ENCODE results near the gene ELFN1.

Gene ELFN1

DNA sequence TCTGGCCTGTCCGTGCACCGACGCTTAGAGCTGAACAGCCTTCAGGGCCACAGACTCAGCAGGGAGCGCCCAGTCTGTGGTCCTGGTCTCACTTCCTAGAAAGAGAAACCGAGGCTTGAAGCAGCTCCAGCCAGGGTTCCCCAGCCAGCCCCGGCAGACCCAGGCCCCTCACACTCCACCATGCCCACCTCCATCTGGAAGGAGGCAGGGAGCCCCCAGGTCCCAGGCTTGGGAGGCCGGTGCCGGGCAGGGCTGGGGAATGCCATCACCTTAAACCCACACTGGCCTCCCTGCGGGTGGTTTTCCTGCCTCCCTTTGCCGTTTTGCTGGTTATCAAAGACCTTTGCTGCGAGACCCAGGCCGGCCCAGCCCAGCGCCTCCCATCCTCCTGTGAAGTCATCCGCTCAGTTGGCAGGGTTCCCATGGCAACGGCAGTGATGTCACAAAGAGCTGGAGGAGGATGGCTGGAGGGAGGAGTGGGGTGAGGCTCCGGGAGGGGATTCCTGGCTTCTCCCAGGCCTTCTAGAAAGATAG lies 24.0 kb downstream of the ELFN1 start:
- no peak for DNase-seq (ENCODE audit: low read depth in 2 of 3, low spot score in 1 of 3)

DNA sequence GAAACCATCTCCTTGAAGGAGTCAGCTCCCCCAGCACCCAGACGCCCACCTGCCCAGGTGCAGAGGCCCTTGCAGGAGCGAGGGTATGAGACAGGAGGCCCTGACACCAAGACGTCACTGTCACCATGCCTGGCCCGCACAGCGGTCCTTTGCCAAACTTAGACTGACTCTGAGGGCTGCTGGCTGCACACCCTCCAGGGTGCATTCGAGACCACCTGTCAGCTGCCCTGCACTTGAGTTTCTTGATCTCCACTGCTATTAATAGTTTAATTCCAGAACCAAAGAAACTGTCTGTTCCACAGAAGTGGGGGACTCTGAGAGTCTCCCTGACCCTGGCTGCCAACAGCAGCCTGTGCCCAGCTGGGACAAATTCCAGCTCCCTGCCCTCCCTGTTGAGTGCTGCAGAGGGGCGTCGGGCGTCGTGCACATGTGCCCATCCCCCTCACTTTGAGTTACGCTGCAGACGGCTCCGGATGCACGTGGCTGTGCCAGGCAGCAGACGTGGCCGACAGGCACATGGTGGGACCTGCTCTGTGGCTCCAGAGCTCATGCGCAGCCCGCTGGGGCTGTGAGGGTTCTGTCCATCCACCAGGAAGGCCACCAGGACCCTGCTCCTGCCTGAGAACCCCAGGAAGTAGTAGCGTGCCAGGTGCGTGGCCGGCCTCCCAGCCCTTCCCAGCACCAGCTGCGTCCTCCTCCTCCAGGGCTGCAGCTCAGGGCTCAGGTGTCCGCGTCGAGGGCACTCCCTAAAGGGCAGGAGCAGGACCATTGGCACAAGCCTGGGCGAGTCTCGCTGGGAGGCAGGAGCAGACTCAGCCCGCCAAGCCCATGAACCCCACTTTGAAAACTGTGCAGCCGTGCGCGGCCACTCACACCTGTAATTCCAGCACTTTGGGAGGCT lies 24.8 kb downstream of the ELFN1 start:
- DNase-seq (ENCODE audit: low read depth in 2 of 3, low spot score in 1 of 3) = no peak

DNA sequence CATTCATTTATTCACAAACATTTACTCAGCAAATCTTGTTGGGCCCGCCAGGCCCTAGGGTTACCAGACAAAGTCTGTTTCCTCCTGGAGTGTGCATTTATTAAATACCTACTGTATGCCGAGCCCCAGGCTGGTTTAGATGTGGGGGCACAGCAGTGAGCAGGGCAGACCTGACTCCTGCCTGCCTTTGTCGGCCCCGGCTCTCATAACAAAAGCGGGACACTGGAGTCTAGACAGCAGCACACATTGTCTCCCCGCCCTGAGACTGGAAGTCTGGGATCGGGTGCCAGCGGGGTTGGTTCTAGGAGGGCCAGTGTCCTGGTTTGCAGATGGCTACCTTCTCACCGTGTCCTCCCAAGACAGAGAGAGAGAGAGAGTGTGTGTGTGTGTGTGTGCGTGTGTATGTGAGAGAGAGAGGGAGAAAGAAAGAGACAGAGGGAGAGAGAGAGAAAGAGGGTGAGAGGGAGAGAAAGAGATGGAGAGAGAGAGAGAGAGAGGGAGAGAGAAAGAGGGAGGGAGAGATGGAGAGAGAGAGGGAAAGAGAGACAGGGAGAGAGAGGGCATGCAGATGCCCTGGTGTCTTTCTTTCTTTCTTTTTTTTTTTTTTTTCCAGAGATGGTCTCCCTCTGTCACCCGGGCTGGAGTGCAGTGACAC lies 25.9 kb downstream of the ELFN1 start:
- no peak for DNase-seq (ENCODE audit: low read depth in 2 of 3, low spot score in 1 of 3)

DNA sequence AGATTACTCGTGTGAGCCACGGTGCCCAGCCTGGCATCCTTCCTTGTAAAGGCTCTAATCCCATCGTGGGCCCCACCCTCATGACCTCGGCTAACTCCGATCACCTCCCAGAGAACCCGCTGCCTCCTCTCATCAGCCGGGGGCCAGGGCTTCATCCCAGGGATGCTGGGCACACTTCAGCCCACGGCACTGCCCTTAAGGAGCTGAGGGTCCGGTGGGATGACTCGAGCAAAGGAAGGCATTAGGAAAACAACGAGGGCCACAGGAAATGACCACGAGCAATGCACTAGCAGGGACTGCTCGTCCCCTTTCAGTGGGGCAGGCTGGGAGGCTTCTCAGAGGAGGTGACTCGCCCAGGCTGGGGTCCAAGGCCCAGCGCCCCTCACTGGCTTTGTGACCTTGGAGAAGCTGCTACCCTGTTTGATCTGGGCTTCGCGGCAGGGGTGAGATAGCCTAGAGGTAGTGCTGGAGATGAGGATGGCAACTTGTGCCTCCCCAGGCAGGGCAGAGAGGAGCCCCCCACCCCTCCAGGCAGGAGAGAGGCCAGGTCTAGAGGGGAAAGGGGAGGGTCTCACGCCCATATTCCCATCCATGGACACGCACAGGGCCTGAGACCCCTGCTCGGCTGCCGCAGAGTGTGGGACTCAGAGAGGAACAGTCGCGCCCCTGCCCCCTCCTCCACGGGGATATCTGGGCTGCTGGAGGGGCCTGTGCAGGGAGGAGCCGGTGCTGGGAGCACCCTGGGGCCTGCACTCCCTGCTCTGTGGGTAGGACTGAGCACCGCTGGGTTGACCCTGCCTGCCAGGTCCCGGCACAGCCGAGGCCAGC lies 26.8 kb downstream of the ELFN1 start:
- no peak for DNase-seq (ENCODE audit: low read depth in 2 of 3, low spot score in 1 of 3)

DNA sequence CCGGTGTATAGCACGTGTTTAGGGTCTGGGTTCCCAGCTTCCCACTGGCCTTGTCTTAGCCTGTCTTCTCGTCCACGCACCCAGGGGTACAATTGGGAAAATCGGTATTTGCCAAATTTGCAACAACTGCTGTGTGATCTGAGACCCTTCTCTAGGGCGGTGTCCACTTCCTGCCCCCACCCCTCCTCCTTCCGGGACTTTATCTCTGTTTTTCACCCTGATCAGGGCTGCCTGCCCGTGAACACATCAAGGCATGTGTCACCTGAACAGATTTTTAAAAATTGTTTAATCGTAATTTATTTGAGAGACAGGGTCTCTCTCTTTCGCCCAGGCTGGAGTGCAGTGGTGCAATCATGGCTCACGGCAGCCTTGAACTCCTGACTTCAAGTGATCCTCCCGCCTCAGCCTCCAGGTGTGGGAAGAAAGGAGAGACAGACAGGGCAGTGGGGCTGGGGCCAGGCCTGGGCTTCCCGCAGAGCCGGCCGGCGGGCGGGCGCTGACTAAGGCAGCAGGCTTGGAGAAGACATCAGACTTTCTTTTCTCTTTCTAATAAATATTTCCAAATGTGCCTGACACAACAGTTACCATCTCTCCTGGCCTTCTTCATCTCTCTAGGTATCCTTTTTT lies 27.5 kb downstream of the ELFN1 start:
- no peak for DNase-seq (ENCODE audit: low read depth in 2 of 3, low spot score in 1 of 3)

DNA sequence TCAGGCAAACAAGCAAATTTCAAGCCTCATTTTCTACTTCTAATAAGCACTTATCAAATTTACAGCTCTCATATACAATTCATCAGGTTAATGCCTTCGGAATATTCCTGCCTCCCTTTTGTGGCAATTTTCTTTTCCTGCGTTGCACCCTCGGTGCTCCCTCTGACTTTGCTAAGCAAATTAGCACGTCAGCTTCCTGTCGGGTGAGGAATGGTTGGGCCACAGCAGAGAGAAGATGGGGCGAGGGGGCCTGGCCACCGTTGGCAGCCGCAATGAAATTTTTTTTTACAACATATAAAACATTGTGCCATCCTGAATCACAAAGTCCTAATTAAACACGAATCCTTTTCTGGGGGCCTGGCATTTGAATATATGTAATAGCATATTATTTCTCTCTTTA lies 28.1 kb downstream of the ELFN1 start:
- DNase-seq (ENCODE audit: low read depth in 2 of 3, low spot score in 1 of 3) = no peak

DNA sequence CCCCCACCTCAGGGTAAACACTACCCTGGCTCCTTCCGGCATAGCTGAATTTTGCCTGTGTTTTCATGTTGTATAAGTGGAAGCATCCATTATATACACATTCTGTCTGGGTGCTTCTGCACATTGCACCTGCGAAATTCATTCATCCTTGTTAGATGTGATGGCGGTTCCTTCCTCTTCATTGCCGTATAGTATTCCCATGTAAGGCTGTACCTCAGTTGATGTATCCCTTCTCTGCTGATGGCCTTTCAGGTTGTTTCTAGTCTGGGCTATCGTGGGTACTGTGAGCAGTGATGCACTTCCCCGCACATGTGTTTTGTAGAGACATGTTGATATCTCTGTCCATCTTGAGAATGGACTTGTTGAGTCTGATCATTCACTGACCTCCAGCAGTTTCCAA lies 28.9 kb downstream of the ELFN1 start:
- DNase-seq (ENCODE audit: low read depth in 2 of 3, low spot score in 1 of 3) = no peak

DNA sequence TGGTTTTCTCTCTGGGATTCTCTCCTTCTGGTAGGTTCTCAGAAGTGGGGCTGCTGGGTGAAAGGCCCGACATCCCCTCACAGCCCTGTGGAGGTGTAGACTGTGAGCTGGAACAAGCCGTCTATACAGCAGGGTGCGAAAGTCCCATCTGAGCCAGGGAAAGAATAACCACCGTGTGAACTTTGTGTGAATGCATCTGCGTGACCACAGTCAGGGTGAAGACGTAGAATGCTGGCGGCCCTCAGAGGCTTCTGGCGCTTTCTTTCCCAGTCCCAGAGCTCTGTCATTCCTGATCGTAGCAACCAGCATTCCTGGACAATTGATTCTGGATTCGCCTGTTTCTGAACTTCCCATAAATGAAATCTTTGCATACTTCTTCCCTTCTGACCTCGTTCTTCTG lies 30.0 kb downstream of the ELFN1 start:
- no peak for DNase-seq (ENCODE audit: low read depth in 2 of 3, low spot score in 1 of 3)

DNA sequence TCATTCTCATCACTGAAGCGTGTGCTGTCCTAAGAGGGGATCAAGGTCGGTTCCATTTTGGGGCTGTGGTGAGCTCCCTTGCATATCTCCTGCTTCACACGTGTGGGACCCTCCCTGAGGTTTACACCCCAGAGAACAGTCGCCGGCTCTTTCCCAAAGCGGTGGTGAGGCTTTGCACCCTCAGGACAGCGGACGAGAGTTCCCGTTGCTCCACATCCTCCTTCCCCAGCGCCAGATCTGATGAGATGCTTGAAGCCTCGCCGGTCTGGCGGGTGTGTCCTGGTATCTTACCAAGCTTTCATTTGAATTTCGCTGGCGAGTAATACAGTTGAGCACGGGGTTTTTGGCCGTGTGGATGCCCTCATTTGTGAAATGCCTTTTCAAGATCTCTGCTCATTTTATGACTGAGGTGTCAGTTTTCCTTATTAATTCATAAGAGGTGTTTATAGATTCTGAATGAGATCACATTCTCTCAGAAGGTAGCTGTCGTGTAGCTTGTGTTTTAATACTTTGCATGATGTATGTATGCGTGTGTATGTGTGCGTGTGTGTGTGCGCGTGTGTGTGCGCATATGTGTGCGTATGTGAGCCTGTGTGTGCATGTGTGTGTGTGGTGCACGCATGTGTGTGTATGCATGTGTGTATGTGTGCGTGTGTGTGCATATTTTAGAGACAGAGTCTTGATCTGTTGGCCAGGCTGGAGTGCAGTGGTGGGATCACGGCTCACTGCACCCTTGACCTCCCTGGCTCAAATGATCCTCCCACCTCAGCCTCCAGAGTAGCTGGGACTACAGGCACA lies 30.7 kb downstream of the ELFN1 start:
- DNase-seq (ENCODE audit: low read depth in 2 of 3, low spot score in 1 of 3) = no peak

DNA sequence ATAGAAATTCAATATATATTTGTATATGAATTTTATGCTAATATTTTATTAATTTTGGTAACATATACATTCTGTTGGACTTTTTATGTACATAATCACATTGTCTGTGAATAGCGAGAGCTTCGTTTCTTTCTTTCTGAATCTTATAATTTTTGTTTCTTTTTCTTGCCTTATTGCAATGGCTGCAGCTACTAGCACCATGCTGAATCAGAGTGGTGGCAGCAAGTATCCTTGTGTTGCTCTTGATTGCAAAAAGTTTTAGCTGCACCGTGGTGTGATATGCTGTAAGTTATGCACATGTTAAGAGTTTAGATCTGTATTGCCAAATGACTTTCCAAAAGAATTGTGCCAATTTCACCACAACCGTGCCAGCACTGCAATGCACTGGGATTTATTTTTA lies 32.6 kb downstream of the ELFN1 start:
- no peak for DNase-seq (ENCODE audit: low read depth in 2 of 3, low spot score in 1 of 3)

DNA sequence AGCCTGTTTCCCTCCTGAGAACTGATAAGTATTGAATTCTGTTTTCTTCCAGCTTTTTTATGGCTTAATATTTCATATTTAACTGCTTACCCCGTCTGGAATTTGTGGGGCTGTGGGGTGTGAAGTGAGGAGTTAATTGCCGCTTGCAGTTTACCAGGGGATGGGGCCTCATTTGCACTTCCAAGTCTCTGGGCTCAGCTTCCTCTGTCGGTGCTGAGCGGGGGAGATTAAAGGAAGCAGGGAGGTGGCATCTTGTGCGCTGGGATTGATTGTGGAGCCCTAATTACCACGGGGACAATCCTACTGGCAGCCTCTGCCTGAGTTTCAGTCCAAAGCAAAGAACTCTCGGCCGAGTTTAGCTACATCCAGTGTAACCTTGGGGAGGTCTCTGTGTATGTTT lies 33.4 kb downstream of the ELFN1 start:
- DNase-seq (ENCODE audit: low read depth in 2 of 3, low spot score in 1 of 3) = no peak

DNA sequence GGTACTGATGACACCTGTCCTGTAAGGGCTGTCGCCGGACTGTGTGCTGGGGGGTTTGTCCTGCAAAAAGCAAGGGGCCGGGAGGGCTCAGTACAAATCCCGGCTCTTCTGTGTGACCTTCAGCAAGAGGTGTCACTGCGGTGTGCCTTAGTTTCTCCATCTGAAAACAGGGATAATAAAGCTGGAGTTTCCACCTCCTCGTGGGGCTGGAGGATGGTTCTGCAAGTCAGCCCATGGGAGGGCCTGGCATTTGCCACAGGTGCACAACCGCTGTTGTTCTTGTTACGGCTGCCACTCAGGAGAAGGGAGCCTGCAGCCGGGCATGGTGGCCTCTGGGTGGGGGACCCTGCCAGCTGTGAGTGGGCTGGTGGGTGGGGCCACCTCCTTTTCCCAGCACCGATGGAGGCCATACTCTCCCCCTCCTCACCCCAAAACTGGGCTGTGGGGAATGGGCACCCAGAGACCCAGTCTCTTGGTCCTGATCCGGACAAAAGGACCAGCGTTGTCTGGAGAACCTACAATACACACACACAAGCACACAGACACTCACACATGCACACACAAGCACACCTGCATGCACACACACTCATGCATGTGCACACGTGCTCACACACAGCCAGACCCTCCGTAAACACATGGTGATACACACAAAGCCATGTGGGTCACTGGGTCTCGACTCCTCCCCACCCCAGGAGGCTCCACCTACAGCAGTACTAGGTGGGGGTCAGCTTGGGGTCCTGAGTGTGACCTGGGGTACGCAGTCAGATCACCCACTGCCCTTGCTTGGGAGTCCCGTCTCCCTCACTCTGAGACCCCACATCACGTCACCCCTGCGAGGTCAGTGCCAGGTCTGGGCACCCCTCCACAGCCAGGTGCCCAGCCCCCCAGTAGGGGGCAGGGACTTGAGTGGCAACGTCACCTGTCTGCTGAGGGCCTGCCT lies 34.1 kb downstream of the ELFN1 start:
- DNase-seq (ENCODE audit: low read depth in 2 of 3, low spot score in 1 of 3) = no peak

DNA sequence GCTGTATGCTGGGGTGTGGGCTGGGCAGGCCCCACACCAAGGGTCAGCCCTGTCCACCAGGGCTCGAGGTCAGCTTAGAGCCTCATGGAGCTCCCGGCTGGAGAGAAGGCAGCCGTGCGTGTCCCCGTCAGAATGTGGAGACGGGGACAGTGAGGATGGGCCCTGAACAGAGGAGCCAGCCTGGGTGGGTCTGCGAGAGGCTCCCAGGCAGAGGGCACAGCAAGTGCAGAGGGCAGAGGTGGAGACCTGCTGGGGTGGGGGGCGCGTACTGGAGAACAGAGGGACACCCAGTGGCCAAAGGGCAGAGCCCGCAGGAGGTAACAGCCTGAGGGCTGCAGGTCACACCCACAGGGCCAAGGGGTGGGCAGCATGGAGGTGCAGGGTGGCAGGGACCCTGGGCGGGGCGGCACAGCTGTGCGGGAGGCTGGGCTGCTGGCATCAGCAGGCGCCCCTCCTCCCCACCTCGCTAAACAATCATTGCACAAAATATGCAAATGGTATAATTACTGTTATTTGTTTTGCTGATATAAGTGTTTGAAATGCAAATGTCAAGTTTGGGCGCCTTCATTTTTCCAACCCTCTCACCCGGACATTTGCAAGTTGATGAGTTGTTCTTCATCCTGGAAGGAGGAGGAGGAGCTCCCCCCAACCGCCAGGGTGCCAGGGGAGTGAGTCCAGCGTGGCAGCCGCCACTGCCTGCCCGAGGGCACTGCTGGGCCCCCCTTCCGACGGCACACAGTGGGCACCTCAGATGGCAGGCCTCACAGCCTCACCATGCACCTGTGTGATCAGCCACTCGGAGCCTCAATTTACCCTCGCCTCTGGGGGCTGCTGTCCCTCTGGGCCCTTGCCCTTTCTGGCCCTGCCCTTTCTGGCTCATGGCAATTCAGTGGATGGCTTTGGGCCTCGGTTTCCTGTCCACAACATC lies 35.0 kb downstream of the ELFN1 start:
- no peak for DNase-seq (ENCODE audit: low read depth in 2 of 3, low spot score in 1 of 3)

DNA sequence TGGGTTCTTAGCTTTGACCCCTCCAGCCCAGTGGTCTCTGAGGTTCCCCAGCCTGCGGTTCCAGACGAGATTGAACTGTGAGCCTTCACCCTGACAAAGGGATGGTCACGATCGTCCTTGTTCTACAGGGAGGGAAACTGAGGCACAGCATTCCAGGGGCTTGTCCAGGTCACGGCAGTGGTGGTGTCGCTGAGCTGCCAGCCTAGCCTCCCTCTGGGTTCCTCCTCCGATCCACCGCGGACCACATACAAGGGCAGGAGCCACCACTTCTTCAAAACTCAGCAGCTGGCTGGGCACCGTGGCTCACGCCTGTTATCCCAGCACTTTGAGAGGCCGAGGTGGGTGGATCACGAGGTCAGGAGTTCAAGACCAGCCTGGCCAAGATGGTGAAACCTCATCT lies 35.8 kb downstream of the ELFN1 start:
- DNase-seq (ENCODE audit: low read depth in 2 of 3, low spot score in 1 of 3) = no peak

DNA sequence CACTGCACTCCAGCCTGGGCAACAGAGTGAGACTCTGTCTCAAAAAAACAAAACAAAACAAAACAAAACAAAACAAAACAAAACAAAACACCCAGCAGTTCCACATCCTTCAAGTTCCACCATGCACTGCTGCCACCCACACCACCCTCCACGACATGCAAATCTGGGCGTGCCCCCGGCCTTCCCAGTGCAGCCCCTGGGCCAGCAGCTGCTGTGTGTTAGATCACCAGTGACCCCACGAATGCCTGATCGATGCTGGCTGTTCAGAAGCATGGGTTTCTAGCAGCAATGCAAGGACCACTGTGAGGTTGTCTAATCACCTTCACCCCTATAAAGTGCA lies 36.3 kb downstream of the ELFN1 start:
- DNase-seq (ENCODE audit: low read depth in 2 of 3, low spot score in 1 of 3) = no peak

DNA sequence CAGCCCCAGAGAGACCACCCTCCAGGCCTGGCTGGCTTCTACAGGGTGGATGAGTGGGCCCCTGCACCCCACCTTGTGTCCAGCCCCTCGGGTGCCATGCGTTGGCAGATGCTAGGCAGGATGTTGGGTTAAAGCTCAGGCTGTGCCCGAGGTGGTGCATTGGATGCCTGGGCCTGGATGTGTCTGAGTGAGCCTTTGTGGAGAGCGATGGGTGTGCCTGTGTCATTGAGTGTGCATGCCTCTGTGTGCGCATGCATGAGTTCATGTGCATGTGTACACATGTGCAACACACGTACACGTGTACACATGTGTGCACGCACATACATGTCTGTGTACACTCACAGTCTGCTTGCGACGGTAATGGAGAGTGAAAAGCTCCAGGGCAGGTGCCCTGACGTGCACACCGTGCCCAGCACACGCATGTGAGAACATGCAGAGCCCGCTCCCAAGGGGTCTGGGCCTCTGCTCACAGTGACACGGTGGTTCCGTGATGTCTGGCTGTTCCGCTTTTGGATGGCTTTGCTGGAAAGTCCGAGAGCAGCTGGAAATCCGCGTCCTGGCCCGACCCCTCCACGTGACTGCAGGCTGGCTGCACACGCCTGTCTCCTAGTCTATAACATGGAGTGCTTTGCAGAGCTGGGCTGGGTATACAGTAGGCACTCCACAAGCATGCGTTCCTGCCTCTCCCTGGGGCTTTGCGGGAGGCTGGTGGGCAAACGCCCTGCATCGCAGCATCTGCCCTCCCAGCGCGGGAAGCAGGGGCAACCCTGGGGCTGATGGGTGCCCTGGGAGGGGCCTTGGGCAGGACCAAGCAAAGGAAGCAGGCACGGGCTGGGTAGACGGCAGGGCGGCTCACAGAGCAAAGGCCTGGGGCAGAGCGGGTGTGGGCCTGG lies 36.9 kb downstream of the ELFN1 start:
- DNase-seq (ENCODE audit: low read depth in 2 of 3, low spot score in 1 of 3) = no peak
